GM18868 (cell line): Measurements from ENCODE around the gene EZR.
A peak's percentile ranks its signal among the peaks of the same experiment; 100 is the strongest.

Source experiments
- ATAC-seq: cut with Tn5 transposase; IDR thresholded peaks from one replicate; pipeline ENCODE4 v1.9.1; 2021; ENCODE audit warnings: mild to moderate bottlenecking, moderate library complexity; ENCODE audit not compliant: unreplicated experiment

The EZR gene

DNA sequence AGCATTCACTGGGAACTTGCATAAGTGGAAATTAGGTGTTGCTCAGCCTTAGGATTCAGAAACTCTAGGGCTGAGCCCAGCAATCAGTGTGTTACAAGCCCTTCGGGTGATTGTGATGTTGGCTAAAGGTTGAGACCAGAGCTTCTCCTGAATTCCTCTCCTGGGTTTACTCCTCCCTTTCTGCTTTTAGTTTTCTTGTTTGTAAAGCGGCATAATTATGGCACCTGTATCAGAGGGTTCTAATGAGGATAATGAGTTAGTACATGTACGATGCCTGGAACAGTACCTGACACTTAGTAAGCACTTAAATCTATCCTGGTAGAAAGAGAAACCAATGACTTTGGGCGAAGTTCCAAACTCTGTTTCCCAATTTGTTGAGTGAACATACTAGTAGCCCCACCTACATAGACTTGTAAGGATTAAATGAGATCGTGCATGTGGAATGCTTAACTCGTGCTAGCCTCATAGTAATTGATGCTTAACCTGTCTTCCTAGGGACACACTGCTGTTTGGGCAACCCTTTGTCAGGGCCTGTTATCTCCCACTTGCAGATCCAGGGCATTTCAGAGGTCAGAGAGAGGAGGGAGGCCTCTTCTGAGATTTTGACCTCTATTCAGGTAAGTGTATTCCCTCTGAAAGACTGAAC, 932 bp upstream of the EZR start:
- ATAC-seq, result no peak

DNA sequence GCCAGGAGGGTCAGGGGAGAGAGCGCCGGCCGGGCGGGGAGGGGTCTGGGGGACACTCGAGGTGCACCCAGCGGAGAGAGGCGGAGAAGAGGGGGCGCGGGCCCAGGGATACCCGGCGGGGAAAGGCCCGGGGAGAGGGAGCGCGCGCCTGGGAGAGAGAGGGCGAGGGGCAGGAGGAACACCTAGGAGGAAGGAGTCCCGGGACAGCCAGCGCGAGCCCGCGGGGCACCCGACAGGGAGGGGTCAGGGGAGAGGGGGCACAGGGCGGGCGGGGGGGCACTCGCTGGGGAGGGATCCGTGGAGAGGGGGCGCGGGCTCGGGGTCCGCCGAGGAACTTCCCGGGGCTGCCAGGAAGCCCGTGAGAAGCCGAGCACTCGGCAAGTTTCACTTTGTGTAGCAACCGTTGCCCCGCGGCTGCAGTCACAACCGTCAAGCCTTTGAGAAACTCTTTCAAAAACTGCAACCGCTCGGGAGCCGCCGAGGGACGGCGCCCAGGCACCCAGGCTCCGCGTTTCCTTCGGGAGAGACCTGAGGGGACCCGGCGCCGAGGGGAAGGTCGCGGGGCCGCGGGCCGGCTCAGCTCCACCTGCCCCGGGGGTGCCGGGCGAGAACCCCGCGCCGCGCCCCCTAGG, 471 bp downstream of the EZR start:
- peak; percentile 24 for ATAC-seq

DNA sequence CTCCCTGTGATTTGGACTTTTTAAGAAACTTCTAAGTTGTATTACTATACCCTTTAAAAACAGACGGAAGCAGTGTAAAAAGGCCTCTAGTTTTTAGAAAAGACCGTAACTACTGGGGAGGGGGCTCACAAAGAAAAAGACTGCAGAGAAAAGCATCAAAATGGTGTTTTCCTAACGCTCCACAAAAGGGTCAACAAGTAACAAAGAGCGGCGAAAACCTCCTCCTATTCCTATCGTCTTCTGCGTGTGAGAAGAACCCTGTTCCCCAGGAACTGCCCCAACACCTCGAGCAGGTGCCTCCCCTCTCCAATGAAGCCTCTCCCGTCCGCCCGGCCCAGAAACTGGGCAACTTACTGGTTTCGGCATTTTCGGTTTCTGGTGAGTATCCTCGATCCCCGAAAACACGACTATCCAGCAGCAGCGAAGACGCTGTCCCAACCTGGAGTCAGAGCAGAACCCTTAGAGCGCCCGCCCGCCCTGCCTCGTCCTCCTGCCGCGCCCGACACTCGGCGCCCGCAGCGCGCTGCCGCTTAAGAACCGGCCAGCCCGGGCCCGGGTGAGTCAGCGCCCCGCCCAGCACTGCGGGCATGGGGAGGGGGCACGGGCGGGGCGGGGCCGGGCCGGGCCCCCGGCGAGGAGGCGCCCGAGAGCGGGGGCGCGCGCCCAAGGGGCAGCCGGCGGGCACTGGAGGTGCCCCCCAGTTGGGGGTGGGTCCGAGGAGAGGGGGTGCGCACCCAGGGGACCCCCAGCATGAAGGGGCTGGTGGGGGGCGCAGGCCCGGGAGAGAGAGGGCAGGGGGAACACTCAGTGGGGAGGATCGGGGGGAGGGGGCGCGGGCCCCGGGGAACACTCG, 1.2 kb downstream of the EZR start:
- ATAC-seq, result peak; percentile 48

DNA sequence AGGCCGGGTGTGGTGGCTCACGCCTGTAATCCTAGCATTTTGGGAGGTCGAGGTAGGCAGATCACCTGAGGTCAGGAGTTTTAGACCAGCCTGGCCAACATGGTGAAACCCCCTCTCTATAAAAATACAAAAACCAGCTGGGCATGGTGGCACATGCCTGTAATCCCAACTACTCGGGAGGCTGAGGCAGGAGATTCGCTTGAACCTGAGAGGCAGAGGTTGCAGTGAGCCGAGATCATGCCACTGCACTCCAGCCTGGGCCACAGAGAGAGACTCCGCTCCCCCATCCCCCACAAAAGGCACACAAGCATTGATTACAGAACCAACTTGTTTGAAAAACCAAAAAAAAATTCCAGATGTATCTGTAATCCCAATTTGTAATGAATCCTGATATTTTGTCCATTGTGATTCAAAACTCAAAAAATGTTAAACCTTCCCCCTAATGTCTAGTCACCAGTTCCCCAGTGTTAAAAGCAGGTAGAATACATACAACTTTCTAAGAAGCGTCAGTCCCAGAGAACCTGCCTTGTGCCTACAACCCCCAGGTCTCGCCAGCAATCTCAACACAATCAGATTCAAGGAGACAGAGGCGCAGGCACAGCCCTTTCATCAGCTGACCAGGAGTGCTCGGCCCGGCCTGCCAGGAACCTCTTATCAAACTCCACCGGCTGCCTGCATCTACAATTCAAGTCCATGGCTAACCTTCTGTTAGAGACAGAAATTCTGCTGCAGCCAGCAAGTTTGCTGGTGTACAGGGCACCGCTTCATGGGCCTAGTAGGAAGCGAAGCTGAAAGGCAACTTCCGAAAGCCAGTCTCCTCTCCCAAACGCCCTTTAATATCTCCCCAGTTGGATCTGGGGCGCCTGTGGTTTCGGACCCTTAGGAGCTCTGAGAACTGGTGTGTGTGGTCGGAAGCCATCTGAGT, 2.1 kb downstream of the EZR start:
- ATAC-seq, result no peak

DNA sequence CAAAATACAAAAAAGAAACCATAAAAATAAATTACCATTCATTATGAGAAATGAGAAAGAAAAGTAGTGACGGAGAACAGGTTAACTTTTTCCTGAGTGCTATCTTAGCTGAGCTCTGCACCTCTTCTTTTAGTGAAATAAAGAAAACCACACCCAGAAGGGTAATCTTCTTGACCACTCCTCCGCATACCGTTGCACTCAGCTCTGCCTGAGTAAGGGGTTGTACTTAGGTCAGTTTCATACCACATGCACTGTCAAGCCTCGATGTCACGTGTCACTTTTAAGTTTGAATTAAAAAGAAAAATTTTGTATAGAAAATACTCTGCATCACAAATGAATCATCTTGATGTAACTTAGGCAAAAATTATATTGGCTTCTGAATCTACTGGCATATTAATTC, 2.8 kb downstream of the EZR start:
- peak; percentile 34 for ATAC-seq

DNA sequence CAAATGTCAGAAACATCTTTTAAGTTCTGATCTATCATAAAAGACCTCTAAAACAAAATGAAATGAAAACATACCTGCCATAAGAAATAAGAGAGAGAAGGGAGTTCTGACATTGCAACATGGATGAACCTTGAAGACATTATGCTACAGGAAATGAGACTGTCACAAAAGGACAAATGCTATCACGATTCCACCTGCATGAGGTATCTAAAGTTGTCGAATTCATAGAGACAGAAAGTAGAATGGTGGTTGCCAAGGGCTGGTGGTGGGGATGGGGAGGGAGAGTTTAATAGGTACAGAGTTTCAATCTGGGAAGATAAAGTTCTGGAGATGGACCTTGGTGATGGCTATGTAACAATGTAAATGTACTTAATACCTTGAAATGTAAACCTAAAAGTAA, 3.3 kb downstream of the EZR start:
- ATAC-seq, result no peak

DNA sequence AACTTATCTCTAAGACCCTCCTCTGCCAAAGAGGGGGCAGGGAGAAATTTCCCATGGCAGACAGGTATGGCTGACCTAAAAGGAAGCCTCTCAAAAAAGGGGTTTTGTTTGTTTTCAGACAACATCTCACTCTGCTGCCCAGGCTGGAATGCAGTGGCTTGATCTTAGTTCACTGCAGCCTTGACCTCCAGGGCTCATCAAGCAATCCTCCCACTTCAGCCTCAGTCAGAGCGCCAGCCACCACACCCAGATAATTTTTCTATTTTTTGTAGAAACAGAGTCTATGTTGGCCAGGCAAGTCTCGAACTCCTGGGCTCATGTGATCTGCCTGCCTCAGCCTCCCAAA, 3.8 kb downstream of the EZR start:
- ATAC-seq, result no peak

DNA sequence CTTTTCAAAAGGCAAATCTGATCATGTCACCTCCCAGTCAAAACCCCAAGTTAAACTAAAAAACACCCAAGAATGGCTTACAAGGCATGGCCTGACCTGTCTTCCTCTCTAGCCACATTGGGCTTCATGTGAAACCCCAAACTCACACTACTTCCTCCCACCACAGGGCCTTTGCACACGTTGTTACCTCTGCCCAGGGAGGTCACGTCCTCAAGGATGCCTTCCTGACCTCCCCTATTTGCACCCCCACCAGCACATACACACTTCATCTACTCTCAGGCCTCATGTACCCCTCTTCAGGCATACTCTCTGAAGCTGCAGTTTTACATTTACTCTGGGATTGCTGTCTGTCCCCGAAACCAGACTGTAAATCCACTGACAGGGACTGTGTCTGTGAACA, 6.1 kb downstream of the EZR start:
- no peak for ATAC-seq

DNA sequence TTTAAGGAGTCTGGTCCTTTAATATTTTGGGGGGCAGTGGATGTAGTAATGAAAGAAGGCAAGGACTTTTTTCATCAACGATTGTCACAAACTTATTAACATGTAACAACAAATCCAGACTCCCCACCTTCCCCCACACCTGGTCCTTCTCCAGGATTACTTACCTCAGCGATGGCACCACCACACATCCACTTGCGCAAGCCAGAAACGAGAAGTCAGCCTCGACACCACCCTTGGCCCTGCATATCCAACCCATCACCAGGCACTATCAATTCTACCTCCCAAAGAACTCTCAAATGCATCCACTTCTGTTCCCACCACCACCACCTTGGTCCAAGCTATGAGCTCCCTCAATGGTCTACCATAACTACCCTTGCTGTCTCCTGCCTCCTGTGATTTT, 6.6 kb downstream of the EZR start:
- no peak for ATAC-seq

DNA sequence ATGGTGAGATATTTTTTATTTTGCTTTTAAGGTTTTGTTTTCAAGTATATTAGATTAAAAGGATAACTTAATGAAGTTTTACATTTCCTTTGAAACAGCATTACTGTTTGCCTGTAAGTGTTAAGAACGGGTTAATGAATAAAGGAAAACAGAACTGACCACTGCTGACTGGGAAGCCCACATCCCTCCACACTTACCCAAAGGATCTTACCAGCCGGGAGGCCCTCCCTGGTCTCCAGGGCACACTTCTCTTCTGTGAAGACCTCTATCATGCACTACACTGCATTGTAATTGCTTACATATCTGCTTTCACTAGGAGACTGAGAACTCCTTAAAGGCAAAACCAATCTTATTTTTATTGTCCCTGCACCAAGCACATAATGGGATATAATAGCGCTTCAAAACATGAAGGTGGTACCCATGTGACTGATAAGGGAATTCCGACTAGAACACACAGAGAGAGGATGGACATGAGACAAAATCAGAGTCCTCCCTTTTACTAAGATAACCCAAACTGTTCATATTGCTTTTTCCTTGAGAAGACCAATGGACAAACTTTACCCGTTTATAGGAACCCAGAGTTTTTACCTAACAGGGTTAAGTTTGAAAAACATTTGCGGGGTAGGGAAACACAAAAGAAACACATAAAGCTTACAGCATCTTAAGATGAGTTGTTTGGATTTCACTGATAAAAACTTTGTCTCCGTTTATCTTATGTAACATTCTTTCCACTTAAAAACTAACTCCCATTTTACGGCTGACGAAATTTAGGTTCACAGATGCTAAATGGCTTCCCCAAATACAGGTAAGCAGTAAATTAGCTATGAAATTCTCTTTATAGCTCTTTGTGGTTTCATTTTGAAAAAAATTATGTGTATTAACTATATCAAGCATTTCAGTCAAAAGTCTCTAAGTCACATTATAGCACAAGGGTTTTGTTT, 8.7 kb downstream of the EZR start:
- no peak for ATAC-seq

DNA sequence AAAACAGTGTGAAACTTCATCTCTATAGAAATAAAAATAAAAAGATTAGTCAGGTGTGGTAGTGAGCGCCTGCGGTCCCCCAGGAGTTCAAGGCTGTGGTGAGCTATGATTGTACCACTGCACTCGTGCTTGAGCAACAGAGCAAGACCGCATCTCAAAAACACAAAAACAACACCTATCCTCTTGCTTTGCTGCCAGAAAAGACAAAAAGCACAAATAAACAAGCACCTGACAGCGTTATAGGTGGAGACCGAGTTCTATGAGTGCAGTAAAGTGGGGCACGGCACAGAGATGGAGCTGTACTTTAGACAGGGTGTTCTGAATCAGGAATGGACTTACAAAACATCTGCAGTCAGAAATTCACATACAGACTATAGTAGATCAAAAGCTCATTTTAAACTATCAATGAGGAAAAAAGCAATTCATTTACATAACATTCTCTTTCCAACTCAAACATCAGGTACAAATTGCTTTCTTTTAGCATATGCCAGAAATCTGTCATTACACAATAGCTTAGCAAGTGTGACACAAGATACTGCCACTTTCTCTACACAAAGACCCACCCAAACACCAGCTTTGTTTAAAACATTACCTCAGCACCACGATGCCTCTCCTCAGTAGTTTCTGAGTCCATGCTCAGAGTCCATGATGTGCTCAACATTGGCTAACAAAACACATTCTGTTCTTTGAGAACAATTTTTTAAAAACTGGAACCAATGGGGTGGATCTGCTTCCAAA, 10.1 kb downstream of the EZR start:
- ATAC-seq, result peak; percentile 75

DNA sequence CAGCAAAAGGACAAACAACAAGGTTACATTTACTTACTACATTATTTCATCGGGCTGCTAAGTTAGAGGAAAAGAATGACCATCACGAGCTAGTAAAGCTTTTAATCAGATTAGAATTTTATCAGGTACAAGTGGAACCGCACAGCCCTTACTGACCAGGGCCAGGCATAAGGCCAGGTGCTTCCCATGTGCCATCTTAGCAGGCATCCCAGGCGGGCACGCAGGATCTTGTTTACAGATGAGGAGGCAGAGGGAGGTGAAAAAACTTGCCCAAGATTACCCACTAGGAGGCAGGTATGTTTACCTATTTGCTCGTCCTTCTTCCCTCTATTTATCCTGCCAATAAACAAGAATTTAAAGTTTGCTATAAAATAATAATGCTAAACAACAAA, 10.7 kb downstream of the EZR start:
- no peak for ATAC-seq

DNA sequence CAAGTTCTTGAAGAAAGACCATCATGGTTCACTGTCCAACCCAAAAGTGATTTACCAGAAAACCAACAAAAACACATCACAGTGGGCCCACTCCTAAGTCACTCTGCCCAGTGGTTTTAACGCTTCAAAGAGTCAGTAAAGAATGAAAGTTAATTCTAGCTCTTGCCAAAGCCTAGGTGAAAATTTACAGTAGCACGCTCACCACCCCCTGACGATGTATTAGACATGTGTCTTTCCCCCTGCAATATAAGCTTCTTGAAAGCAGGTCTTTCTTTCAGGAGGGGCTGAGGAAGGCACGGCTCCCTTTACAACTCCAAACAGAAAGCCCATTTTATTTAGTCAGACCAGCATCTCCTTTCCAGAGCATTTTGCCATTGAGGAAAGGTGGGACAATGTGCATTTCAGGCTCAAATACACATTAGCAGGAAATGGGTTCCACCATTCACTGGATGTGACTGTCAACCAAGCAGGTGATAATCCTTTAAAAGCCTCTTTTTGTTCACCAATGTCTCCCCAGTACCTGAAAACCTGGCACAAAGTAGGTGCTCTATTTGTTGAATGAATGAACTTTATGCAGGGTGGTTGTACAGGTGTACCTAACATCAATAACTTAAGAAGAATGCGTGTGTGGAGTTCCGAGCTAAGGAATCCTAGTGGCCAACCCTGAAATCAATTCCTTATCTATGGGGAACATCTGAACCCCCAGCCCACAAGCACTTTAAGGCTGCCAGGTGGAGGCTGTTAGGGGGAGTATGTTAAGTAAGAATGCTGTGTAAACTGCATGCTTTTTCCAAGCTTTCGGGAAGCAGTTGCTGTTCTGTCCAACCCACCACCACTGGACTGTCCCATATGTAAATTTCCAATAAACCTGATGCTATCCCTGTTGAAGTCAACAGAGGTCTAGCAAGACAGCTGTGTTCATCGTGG, 11.4 kb downstream of the EZR start:
- no peak for ATAC-seq

DNA sequence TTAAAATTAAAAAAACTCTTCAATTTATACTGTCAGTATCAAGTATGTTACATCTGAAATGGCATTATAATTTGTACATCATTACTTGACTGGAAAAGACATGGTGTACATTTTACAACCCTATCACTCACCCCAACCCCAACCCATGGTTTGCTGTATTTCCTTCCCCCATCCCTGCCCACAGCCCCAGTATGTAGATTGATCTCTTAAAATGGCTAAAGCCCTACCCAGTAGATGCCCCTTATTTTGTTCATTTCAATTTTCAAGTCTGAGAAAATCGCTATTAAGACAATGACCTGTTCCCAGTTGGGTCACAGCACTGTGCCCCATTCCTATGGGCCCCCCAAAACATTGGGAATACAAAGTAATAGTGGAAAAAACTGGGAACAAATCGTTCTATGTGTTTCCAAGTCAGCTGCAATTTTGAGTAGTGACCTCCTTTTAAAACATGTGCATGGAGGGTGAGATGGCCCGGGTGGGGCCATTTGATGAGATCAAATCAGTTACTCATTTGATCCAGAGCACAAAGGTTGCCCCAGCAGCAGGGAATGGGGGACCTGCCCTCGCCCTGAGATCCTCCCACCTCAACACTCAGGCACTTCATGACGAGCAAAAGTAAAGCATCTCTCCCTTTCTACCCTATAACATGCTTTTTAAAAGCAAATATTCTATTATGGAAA, 13.3 kb downstream of the EZR start:
- ATAC-seq, result no peak

DNA sequence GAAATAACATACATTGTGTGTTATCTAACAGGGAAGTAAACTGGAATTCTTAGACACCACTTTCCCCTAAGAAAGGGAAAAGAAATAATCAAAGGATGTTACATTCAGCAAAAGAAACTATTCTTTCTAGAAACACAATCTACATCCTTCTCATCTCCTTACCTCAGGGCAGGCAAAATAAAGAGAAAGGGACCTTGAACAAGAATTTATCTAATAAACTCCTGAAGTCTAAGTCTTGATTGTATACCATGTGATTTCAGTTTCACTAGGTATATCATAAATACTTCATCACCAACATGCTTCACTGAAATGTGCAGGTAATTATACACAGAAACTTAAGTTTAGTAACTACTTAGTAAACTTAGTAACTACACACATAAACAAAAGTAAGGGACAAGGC, 15.0 kb downstream of the EZR start:
- ATAC-seq, result no peak

DNA sequence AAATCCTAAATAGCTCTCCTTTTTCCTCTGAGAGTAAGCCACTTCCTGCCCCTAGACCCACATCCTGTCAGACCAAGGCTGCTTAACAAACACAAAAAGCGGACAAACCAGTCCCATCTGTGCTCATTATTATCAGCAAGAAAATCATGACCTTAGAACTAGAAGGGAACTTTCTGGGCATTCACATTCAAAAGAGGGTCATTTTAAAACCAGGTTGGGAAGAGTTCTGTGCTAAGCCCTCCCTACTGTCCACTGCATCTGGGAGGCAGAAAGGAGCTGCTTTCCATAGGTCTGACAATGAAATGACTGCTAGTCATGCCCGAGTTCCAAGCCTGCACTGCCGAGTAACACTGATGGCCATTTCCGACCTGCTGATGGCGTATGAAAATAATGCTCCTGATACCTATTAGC, 15.4 kb downstream of the EZR start:
- ATAC-seq, result peak; percentile 72

DNA sequence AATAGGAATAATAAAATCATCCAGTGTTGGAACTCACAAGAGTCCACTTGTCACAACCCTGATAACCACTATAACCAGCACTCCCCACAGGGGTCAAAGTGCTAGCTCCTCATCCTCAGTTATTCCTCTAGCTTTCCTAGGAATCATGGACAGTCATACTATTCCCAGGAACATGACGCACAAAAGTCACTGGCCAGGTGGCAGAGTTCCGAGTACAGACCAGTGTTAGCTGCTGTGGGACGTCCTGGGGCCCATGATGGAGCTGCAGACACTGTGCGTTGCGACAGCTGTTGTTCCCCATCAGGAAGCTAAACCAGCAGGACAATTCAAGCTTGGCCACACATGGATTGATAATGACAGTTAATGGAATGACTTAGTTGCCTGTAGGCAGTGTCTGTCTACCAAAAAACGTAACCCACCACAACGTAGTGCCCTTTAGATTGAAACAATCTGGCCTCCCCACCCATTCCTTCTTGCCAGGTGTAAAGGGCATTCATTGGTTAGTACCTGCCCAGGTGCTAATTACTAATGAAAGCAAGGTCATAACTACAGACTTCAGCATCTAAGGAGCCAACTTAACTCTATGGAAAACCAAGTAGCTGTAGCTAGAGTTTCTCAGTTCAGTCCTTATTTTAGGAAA, 17.4 kb downstream of the EZR start:
- no peak for ATAC-seq
